Neural cell (in vitro differentiated cells): ENCODE results near the gene BCAR3.

ENCODE experiments used
- CTCF ChIP-seq: fragments of 450-650 bp; IDR thresholded peaks from 2 replicates; pipeline ENCODE4 v1.5.1; 2014; ENCODE audit warnings: antibody characterized with exemption, mild to moderate bottlenecking, moderate library complexity; ENCODE audit not compliant: poor library complexity, severe bottlenecking
- EP300 ChIP-seq: fragments of 450-650 bp; conservative IDR thresholded peaks from 2 replicates; pipeline ENCODE4 v1.6.1; 2014; ENCODE audit warnings: antibody characterized with exemption, mild to moderate bottlenecking, moderate library complexity; ENCODE audit not compliant: poor library complexity, severe bottlenecking
- EZH2 ChIP-seq: fragments of 200-600, 300-800 bp; shearing (Covaris generic), sonication (generic); IDR thresholded peaks from 2 replicates; pipeline ENCODE4 v1.6.1; 2014; ENCODE audit warnings: antibody characterized with exemption, low read length, borderline replicate concordance, mild to moderate bottlenecking; ENCODE audit not compliant: insufficient read depth, poor library complexity, severe bottlenecking
- MXI1 ChIP-seq: fragments of 450-650 bp; conservative IDR thresholded peaks from 2 replicates; pipeline ENCODE4 v1.6.1; 2014; ENCODE audit warnings: antibody characterized with exemption, mild to moderate bottlenecking; ENCODE audit not compliant: poor library complexity, severe bottlenecking
- POLR2AphosphoS5 ChIP-seq: IDR thresholded peaks from 2 replicates; pipeline ENCODE4 v1.6.1; 2012
- REST ChIP-seq: IDR thresholded peaks from 2 replicates; pipeline ENCODE4 v1.6.1; 2012; ENCODE audit warnings: borderline replicate concordance
- SMC3 ChIP-seq: fragments of 450-650 bp; conservative IDR thresholded peaks from 2 replicates; pipeline ENCODE4 v1.6.1; 2014; ENCODE audit warnings: antibody characterized with exemption, mild to moderate bottlenecking, moderate library complexity; ENCODE audit not compliant: poor library complexity
- TAF1 ChIP-seq: IDR thresholded peaks from 2 replicates; pipeline ENCODE4 v1.6.1; 2012; ENCODE audit warnings: low read depth

- no peak for TF ChIP-seq CTCF
- no peak for TF ChIP-seq TAF1
- TF ChIP-seq POLR2AphosphoS5 = no peak
- no peak for TF ChIP-seq REST
- TF ChIP-seq SMC3 = no peak
- no peak for TF ChIP-seq EZH2
- no peak for TF ChIP-seq EP300
- TF ChIP-seq MXI1 = no peak
Observed at GRCh38 chr1:93566227-93566626, 115.4 kb downstream of the BCAR3 start.
